Measurements from ENCODE around the gene ZNF827. TPM values are rescaled to one million over a fixed set of nuclear protein-coding genes. Genes with fewer than 3 reads are reported as not detected.

The ZNF827 gene
- total RNA-seq, 1 experiment from 2014 or later = 29.4 TPM

DNA sequence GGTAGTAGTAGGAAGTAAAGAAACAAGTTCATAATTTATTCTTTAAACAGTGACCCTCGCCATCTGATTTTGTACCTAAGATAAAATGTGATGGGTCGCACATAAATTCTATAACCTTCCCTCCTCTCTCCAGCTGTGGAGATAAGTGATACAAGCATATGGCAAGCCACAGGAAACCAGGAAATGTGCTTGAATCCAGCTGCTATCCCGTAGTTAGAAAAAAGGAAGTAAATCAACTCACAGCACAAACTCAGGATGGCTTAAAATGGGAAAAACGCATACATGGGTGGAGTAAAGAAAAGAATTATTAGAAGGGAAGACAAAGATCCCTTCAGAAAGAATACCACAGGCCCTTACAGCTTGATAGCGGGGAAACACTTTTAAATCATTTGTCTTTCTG lies 78.2 kb downstream of the ZNF827 start:
- Histone ChIP-seq H4K5ac (ENCODE audit: insufficient read length, low read depth, low read length) (no peak overlapping the region), H2AFZ (ENCODE audit: low read length) (no peak overlapping the region), H3K23me2 (ENCODE audit: insufficient read length, low read depth, low read length, poor library complexity, severe bottlenecking) (no peaks in the 10 kb centered on the region), H3K4me1 (ENCODE audit: insufficient read depth, low read length) (peaks cover 8% of the 10 kb centered on the region; the same call in 1 of the 2 replicates), H2BK120ac (ENCODE audit: low read depth, low read length, poor library complexity, severe bottlenecking) (no peak overlapping the region), H2BK5ac (ENCODE audit: insufficient read length, low read length) (no peak overlapping the region), H3K4ac (ENCODE audit: low read depth, low read length) (no peak overlapping the region), H2BK15ac (ENCODE audit: low read depth, low read length) (no peak overlapping the region), H3K18ac (ENCODE audit: insufficient read length, low read depth, low read length) (no peak overlapping the region), H3K79me2 (ENCODE audit: insufficient read depth, low read length) (no peaks in the 10 kb centered on the region), H3K23ac (ENCODE audit: insufficient read length, low read depth, low read length) (no peak overlapping the region), H2BK20ac (ENCODE audit: low read depth, low read length, poor library complexity, severe bottlenecking) (no peak overlapping the region), H3K56ac (ENCODE audit: insufficient read length, low read depth, low read length) (no peak overlapping the region), H4K20me1 (ENCODE audit: control insufficient read depth, insufficient read depth, insufficient read length) (no peaks in the 10 kb centered on the region), H3T11ph (ENCODE audit: low read length) (no peak overlapping the region), H3K4me2 (ENCODE audit: insufficient read depth, insufficient read length, low read length) (no peak overlapping the region), H3K27me3 (ENCODE audit: insufficient read depth, low read length) (no peaks in the 10 kb centered on the region), H3K9ac (ENCODE audit: extremely low read depth, insufficient read length, low read length) (no peak overlapping the region), H4K8ac (replicated peaks; ENCODE audit: insufficient read length, low read depth, low read length) (no peak overlapping the region), H3K79me1 (ENCODE audit: insufficient read depth, low read depth, low read length, poor library complexity, severe bottlenecking) (no peaks in the 10 kb centered on the region), H3K14ac (ENCODE audit: insufficient read depth, low read length) (no peak overlapping the region), H2BK12ac (ENCODE audit: insufficient read length, low read depth, low read length) (no peak overlapping the region), H4K91ac (ENCODE audit: insufficient read length, low read depth, low read length) (no peak overlapping the region), H2AK5ac (ENCODE audit: insufficient read length, low read length) (no peak overlapping the region), H3K27ac (ENCODE audit: insufficient read length, low read depth, low read length) (no peak overlapping the region), H3K9me3 (ENCODE audit: control insufficient read depth, low read depth, low read length) (no peaks in the 10 kb centered on the region)
- WGBS (ENCODE audit: extremely low coverage, insufficient read length, low lambda C conversion rate) = no CpG with 5 or more reads among the region's 5 CpGs
- Mint-ChIP-seq H3K4me3 (no peak overlapping the region), H3K27me3 (ENCODE audit: low read depth) (no peaks in the 10 kb centered on the region), H3K4me1 (peaks cover 26 to 28% of the 10 kb centered on the region in 2 experiments), H3K27ac (peak overlapping the region in 1 of 3 experiments; percentile 45; a peak in 2 of 7 replicates), H3K36me3 (ENCODE audit: insufficient read depth in 1 of 3, low read depth in 3 of 3) (peaks cover 8 to 21% (median 13%) of the 10 kb centered on the region in 3 experiments; a peak in 6 of 7 replicates), H3K9me3 (no peaks in the 10 kb centered on the region)
- no peak for DNase-seq
- TF ChIP-seq, protein P1, sequence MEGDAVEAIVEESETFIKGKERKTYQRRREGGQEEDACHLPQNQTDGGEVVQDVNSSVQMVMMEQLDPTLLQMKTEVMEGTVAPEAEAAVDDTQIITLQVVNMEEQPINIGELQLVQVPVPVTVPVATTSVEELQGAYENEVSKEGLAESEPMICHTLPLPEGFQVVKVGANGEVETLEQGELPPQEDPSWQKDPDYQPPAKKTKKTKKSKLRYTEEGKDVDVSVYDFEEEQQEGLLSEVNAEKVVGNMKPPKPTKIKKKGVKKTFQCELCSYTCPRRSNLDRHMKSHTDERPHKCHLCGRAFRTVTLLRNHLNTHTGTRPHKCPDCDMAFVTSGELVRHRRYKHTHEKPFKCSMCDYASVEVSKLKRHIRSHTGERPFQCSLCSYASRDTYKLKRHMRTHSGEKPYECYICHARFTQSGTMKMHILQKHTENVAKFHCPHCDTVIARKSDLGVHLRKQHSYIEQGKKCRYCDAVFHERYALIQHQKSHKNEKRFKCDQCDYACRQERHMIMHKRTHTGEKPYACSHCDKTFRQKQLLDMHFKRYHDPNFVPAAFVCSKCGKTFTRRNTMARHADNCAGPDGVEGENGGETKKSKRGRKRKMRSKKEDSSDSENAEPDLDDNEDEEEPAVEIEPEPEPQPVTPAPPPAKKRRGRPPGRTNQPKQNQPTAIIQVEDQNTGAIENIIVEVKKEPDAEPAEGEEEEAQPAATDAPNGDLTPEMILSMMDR (conservative IDR thresholded peaks at IDR 0.05) = no peak

Measured in H9 (cell line).